HG02973 (cell line): ENCODE measurements around the gene PRR18.

Source experiments
- ATAC-seq: cut with Tn5 transposase; IDR thresholded peaks from one replicate; pipeline ENCODE4 v1.9.1; 2021; ENCODE audit warnings: moderate library complexity; ENCODE audit not compliant: unreplicated experiment

Gene PRR18

DNA sequence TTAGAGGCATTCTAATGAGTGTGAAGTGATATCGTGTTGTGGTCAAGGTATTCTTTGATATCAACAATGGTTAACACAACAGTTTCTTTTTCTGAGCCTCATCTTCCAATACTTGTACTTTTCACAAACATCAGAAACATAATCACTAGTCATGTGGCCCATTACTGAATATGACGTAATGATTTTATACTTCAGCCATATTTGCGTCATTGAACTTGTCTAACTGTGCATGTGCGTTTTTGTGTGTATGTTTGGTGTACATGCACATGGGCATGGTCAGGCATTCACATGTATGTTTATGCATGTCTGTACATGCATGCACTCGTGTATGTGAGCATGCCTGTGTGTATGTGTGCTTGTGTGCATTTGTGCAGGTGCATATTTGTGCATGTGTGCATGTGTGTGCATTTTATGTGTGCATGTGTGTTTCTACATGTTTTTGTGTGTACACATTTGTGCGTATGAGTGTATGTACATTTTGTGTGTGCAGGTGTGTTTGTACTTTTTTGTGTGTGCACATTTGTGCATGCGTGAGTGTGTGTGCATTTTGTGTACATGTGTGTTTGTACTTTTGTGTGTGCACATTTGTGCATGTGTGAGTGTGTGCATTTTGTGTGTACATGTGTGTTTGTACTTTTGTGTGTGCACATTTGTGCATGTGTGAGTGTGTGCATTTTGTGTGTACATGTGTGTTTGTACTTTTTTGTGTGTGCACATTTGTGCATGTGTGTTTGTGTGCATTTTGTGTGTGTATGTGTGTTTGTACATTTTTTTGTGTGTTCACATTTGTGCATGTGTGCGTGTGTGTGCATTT, 29.4 kb downstream of the PRR18 start:
- ATAC-seq, result no peak

DNA sequence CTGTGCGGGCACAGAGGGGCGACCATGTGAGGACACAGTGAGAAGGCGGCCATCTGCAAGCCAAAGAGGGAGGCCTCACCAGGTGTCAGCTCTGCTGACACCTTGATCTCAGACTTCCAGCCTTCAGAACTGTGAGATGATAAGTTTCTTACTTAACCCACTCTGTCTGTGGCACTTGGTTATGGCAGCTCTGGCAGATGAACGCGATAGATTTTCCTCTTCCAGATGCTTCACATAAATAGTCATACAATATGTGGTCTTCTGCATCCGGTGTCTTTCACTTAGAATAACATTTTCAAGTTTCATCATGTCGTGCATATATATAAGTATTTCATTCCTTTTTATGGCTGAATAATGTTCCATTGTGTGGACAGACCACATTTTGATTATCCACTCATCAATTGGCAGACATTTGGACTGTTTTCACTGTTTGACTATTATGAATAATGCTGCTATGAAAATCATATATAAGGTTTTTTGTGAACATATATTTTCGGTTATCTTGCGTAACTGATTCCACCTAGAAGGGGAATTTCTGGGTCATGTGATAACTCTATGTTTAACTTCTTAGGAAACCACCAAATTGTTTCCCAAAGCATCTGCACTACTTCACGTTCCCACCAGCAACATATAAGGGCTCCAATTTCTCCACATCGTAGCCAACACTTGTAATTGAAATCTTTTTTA, 30.2 kb downstream of the PRR18 start:
- ATAC-seq, result no peak

DNA sequence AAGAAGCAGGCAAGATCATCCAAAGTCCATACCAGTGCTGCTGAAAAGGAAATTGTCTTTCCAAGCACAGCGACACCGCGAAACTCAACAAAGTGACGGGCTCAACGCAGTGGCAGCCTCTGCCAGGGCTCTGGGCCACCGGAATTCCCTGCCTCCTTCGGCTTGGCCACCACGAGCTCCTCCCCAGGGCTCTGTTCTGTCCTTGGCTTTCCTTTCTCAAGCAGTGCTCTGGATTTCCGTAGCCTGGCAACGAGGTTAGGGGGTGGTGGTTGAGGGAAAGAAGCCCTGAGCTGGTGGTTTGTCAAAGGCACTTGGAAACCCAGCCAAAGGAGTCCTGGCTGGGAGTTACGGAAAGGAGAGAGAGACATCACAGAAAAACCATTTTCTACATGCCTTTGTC, 31.2 kb downstream of the PRR18 start:
- ATAC-seq, result no peak

DNA sequence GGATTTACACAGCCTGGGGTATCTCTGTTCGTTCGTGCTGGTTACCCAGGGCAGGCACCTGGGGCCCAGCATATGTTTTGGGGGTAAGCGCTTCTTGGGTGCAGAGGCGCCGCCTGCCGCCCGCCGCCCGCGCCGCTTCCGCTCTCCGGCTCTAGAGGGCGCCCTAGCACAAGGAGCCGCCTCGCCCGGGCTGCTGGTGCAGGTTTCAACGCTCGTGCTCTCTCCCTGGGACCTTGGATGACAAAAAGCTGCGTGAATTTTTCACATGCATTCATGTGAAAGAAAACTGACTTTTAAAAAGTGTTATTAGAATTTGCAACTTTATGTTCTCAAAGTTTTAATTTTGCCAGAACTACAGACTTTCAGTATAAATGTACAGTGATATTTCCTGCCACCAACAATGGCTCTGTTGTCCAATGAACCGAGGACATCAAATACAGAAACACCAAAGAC, 32.5 kb downstream of the PRR18 start:
- peak; percentile 80 for ATAC-seq

DNA sequence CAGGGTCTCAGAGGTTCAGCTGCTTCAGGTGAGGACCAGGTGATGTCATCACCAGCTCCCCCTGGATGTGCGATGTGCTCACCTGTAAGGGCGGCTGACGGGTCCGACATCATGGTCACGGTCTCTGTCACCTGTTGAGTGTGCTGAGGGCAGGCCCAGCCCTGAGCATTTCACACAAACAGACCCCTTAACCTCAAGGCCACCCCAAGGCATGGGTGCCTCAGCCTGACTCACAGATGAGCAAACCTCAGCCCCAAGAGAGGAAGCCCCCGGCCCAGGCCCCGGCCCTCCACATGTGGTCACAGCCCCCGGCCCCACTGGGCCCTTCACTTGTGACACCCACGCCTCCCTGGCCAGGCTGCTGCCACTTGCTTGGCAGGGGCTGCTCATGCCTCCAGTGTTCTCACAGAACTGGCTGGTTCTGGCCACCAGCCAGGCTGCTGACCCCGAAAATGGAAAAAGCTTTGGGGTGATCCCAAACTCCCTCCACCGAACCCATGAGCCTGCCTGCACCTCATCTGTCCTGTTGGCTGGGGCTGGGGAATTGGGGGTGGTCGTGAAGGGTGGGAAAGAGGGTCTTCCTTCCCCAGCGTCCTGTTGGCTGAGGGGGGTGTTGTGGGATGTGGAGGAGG, 33.3 kb downstream of the PRR18 start:
- ATAC-seq, result no peak

DNA sequence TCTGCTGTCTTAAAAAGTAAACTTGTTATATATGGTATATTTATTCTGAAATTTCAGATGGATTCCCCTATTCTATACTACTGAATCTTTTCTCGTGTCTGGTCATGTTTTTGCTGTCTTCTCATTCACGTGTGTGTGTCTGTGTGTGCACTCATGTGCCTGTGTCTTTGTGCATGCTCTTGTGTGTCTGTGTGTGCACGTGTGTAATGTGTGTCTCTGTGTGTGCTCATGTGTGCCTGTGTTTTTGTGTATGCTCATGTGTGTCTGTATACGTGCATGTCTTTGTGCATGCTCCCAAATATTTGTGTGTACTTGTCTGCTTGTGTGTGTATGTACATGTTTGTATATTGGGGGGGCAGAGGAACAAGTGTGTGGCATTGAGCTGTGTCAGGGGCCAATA, 34.0 kb downstream of the PRR18 start:
- no peak for ATAC-seq

DNA sequence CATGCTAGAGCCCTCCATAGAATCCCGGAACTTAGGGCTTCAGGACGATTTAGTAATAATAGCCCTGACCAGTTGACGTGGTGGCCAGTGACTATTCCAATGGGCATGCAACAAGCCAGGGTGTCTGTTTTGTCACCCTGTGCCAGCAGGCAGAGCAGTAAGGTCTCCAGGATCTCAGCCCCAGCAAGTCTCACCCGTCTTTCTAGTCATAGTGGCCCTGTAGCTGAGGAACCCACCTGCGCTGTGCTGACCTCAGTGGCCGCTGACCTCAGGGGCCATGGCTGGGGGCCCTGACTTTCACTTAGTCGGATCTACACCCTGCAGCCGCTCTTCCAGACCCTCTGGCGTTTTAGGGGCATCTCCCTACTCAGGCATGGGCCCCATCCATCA, 36.8 kb downstream of the PRR18 start:
- ATAC-seq, result no peak

DNA sequence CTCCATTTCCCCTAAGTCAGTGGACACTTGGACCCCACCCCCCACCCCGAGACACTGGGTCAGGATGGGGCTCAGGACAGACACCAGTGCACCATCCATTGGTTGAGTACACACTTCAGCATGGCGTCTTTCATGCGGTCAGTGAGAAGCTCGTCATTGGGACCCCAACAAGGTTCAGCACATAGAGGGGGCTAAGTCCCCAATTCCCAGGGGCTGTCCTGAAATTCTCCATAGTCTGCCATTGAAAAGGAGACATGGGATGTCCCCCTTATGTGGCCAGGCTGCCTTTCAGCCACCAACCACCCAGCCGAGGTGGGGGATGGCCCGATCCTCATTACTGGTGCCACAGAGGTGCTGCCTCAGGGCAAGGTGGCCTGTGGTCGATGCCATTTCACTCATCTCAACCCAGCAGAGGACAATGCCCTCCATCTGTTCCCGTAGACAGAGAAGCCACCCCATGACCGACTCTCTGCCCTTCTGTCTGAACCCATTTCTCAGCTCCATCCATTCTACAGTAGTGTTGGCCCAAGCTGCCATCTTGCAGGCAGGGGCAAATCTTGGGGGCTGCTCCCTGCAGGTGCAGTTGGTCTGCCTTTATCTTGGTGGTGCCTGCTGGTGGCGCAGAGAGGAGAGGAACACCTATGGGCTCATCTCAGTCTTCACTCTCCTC, 37.4 kb downstream of the PRR18 start:
- ATAC-seq, result no peak

DNA sequence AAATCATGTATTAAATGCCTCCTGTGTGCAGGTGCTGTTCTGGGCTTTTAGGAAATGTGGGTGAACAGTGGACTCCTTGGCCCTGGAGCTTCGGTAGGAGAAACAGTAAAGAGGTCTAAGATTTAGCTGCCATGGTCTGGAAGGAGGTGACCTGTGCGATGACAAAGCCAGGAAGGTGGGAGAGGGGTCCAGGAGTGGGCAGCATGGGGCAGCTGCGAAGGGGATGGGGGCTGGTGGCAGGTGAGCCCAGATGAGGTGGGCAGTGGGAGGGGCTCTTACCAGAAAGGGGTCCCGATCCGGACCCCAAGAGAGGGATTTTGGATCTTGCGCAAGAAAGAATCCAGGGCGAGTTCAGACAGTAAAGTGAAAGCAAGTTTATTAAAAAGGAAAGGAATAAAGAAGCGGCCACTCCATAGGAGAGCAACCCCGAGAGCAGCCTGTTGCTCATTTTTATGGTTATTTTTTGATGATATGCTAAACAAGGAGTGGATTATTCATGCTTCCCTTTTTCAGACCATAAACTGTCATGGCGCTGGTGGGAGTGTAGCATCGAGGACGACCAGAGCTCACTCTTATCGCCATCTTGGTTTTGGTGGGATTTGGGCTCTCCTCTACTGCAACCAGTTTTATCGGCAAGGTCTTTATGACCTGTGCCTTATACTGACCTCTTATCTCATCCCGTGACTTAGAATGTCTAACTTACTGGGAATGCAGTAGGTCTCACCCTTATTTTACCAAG, 38.7 kb downstream of the PRR18 start:
- no peak for ATAC-seq

DNA sequence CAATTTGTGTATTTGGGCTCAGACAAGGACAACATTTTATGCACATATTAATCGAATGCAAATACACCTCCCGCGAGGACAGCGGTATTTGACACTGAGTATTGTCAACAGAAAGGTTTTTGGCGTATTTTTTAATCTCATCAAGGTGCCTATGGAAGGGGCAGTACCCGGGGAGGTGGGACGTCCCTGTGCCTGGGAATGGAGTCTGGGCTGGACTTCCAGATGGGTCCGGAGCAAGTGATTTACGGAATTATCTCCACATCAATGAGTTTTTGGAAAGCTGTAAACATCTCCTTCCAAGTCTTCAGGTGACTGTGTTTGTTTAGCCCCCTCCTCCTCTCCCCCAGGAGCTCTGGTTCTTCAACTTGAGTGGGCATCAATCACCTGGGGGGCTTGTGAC, 39.8 kb downstream of the PRR18 start:
- no peak for ATAC-seq

DNA sequence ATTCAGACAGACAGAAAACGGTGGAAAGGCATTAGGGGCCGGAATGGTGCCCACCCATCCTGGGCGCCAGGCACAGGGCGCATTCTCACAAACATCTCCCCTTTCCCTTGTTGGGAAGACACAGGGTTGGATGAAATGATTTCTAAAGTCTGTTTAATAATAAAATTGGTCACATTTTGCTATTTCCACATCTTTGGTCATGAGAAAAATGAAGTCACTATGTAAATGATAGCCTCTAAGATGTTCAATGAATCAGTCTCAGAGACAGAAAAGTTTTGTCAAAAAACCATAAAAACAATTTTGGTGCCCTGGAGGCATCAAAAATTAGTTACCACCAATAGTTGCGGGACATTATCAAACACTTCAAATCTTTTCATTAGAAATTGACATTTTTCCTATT, 40.7 kb downstream of the PRR18 start:
- ATAC-seq, result no peak

DNA sequence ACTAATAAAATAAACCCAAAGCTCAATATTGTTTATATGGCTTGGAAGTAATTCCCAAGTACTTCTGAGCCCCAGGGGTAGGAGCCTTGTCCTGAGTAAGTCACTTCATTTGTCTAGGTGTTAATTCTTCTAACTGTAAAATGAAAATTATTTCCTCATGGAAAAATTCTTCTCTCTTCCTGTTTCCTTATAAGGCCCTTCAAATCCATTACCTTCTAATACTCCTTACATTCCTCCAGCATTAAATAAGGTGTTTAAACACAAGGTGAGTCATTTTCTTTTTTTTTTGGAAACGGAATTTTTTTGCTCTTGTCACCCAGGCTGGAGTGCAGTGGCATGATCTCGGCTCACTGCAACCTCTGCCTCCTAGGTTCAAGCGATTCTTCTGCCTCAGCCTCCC, 41.9 kb downstream of the PRR18 start:
- ATAC-seq, result no peak

DNA sequence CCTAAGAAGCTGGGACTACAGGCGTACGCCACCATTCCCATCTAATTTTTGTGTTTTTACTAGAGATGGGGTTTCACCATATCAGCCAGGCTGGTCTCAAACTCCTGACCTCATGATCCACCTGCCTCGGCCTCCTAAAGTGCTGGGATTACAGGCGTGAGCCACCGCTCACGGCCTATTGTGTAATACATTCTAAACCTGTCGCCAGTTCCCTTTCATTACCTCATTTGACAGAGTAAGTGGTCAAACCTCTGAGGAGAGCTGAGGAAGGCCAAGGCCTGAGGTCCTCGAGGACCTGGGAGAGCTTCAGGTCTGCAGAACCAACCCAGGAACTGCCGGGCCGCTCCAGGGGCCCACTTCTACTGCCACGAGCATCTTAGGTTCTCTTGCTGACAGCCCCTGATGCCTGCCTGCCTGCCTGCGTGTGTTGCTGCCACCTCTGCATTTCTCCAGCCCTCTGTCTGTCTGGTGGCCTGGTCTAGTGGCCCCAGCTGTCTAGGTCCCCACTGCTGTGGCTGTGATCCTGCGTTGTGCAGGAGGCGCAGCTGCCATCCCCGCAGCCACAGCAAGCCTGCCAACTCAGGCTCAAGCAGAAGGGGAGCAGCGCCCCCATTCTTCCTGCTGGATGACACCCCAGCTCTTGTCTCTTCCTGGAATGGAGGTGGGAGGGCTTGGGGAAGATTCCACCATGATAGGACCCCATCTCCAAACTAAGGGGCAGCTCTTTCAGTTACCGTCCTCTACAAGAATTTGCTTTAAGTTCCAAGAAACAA, 45.3 kb downstream of the PRR18 start:
- ATAC-seq, result no peak

DNA sequence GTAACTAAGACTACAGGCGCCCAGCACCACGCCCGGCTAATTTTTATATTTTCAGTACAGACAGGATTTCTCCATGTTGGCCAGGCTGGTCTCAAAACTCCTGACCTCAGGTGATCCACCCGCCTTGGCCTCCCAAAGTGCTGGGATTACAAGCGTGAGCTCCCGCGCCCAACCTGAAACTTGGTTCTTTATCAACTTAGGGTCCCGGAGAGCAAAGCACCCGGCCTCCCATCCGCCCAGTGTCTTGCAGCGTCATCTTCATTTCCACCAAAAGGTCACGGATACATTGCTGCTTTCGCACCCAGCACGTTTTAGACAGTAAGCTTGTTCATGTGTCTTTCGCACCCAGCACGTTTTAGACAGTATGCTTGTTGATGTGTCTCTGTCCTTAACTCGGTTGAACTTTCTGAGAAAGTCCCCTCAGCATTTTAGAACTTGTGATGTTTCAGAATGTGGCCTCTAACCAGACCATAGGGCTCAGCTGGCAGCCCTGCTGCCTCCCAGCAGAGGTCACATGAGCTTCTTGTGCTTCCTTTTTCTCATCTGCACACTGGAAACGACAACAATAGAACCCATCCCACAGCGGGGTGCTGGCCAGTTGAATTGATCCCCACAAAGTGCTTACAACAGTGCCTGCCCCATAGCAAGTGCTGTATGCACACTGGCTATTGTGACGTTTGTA, 48.8 kb downstream of the PRR18 start:
- no peak for ATAC-seq

DNA sequence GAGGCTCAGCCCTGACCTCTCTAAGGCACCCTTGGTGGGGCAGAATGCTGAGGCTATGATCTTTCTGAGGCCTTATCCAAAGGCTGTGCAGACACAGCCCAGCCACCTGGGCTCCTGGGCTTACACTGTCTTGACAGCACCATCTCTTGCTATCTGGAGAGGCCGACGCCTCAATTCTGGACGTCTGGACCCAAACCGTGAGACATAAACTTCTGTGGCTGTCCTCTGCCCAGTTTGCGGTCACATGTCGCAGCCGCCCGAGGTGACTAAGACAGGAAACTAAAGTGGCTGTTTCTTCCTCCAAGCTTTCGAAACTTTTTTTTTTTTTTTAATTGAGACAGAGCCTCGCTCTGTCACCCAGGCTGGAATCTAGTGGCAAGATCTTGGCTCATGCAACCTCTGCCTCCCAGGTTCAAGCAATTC, 49.3 kb downstream of the PRR18 start:
- peak; percentile 58 for ATAC-seq

DNA sequence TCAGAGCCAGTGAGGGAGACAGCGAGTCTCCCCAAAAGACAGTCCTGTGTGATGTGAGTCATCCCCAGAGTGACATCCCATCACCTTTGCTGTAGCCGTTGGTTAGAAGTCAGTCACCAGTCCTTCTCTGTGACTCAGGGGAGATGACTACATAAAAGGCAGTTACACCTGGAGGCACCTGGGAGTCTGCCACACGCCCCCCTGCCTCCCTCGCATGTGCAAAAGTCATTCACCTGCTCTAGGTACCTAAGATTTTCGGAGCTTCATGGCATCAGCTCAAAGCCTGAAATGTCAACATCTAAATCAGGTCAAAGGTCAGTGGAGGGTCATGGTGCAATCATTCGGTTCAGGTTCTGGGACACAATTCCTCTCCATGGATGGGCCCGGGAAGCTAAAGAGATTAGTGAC, 50.3 kb downstream of the PRR18 start:
- ATAC-seq, result no peak
